ENCODE results near the gene SH3BP4.

Gene SH3BP4

GRCh38 chr2:235091983-235092382, 140.2 kb downstream of the SH3BP4 start:
- Histone ChIP-seq H3K9me3 (ENCODE audit: insufficient read depth, low read length, severe bottlenecking) (no peaks in the 10 kb centered on the region), H3K4me3 (ENCODE audit: low read depth in 1 of 2, low read length in 2 of 2) (no peak overlapping the region), H4K20me1 (ENCODE audit: insufficient read depth, low read length) (no peaks in the 10 kb centered on the region), H3K27ac (ENCODE audit: low read length) (no peak overlapping the region), H3K36me3 (ENCODE audit: insufficient read depth, low read length) (no peaks in the 10 kb centered on the region), H2AFZ (ENCODE audit: low read depth, low read length) (no peak overlapping the region), H3K4me2 (ENCODE audit: insufficient read depth, low read length) (no peak overlapping the region), H3K4me1 (ENCODE audit: insufficient read depth, low read length) (no peaks in the 10 kb centered on the region), H3K9ac (ENCODE audit: low read depth, low read length) (no peak overlapping the region), H3K79me2 (ENCODE audit: insufficient read depth, low read length) (no peaks in the 10 kb centered on the region), H3K27me3 (ENCODE audit: insufficient read depth, low read length, poor library complexity) (peaks cover 6% of the 10 kb centered on the region)
- no peak for DNase-seq
- no peak for ATAC-seq (ENCODE audit: insufficient read depth, low read depth)
- TF ChIP-seq EZH2 (IDR thresholded peaks at IDR 0.05; ENCODE audit: borderline replicate concordance, low read depth, low read length, severe bottlenecking) (no peak), CTCF (IDR thresholded peaks at IDR 0.05; ENCODE audit: borderline replicate concordance, extremely low read depth, low read length, poor library complexity, severe bottlenecking) (no peak)

- Histone ChIP-seq H3K9ac (ENCODE audit: low read depth, low read length) (no peak overlapping the region), H3K4me3 (ENCODE audit: low read depth in 1 of 2, low read length in 2 of 2) (no peak overlapping the region), H3K9me3 (ENCODE audit: insufficient read depth, low read length, severe bottlenecking) (no peaks in the 10 kb centered on the region), H3K27me3 (ENCODE audit: insufficient read depth, low read length, poor library complexity) (peaks cover 6% of the 10 kb centered on the region), H2AFZ (ENCODE audit: low read depth, low read length) (no peak overlapping the region), H3K79me2 (ENCODE audit: insufficient read depth, low read length) (no peaks in the 10 kb centered on the region), H3K4me1 (ENCODE audit: insufficient read depth, low read length) (no peaks in the 10 kb centered on the region), H3K36me3 (ENCODE audit: insufficient read depth, low read length) (no peaks in the 10 kb centered on the region), H4K20me1 (ENCODE audit: insufficient read depth, low read length) (no peaks in the 10 kb centered on the region), H3K27ac (ENCODE audit: low read length) (no peak overlapping the region), H3K4me2 (ENCODE audit: insufficient read depth, low read length) (no peak overlapping the region)
- DNase-seq: no peak
- no peak for TF ChIP-seq CTCF (IDR thresholded peaks at IDR 0.05; ENCODE audit: borderline replicate concordance, extremely low read depth, low read length, poor library complexity, severe bottlenecking)
- no peak for TF ChIP-seq EZH2 (IDR thresholded peaks at IDR 0.05; ENCODE audit: borderline replicate concordance, low read depth, low read length, severe bottlenecking)
- no peak for ATAC-seq (ENCODE audit: insufficient read depth, low read depth)
Observed at GRCh38 chr2:235092433-235093223, 140.8 kb downstream of the SH3BP4 start.

GRCh38 chr2:235094457-235094856, 142.6 kb downstream of the SH3BP4 start:
- H3K4me2 ChIP-seq (ENCODE audit: insufficient read depth, low read length): no peak overlapping the region
- H3K4me1 ChIP-seq (ENCODE audit: insufficient read depth, low read length): no peaks in the 10 kb centered on the region
- H2AFZ ChIP-seq (ENCODE audit: low read depth, low read length): no peak overlapping the region
- H4K20me1 ChIP-seq (ENCODE audit: insufficient read depth, low read length): no peaks in the 10 kb centered on the region
- H3K79me2 ChIP-seq (ENCODE audit: insufficient read depth, low read length): no peaks in the 10 kb centered on the region
- ATAC-seq (ENCODE audit: insufficient read depth, low read depth): no peak
- H3K27me3 ChIP-seq (ENCODE audit: insufficient read depth, low read length, poor library complexity): peaks cover 4% of the 10 kb centered on the region
- no peak overlapping the region for H3K9ac ChIP-seq (ENCODE audit: low read depth, low read length)
- TF ChIP-seq CTCF (IDR thresholded peaks at IDR 0.05; ENCODE audit: borderline replicate concordance, extremely low read depth, low read length, poor library complexity, severe bottlenecking): no peak
- no peak for TF ChIP-seq EZH2 (IDR thresholded peaks at IDR 0.05; ENCODE audit: borderline replicate concordance, low read depth, low read length, severe bottlenecking)
- H3K9me3 ChIP-seq (ENCODE audit: insufficient read depth, low read length, severe bottlenecking): no peaks in the 10 kb centered on the region
- H3K36me3 ChIP-seq (ENCODE audit: insufficient read depth, low read length): no peaks in the 10 kb centered on the region
- no peak for DNase-seq
- H3K4me3 ChIP-seq (ENCODE audit: low read depth in 1 of 2, low read length in 2 of 2): no peak overlapping the region
- H3K27ac ChIP-seq (ENCODE audit: low read length): no peak overlapping the region

Measured in DND-41 (cell line).